ENCODE data around the gene COL7A1. TPM values are rescaled to one million over a fixed set of nuclear protein-coding genes. Genes with fewer than 3 reads are reported as not detected.

COL7A1 gene
- total and polyA plus RNA-seq, 2 of the 13 experiments (the other 11 are each of a cell fraction or from before 2014, with no cell fraction given): 2.7 to 11.7 TPM

- no peak; the same call in 1 of the 2 replicates for TF ChIP-seq ZNF383 (CRISPR knock-in tag; IDR thresholded peaks at IDR 0.05; ENCODE audit: borderline replicate concordance)
- TF ChIP-seq REL (CRISPR knock-in tag; conservative IDR thresholded peaks at IDR 0.05): peak; percentile 73; the same call in 1 of the 2 replicates
- TF ChIP-seq, protein P1, sequence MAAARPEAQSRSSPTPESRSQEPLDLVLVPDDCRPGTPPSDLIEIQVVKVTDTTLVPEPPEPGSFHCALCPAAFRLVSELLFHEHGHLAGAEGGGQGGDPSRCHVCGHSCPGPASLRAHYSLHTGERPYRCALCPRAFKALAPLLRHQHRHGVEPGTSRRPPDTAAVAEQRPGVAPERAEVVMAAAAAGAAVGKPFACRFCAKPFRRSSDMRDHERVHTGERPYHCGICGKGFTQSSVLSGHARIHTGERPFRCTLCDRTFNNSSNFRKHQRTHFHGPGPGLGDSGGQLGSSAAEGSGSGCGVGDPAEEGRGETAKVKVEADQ (CRISPR knock-in tag; IDR thresholded peaks at IDR 0.05; ENCODE audit: borderline replicate concordance): peak; percentile 73; the same call in 1 of the 2 replicates
- peak; percentile 58; the same call in 1 of the 2 replicates for TF ChIP-seq ZNF598 (CRISPR knock-in tag; IDR thresholded peaks at IDR 0.05; ENCODE audit: borderline replicate concordance)
- no peak for TF ChIP-seq ZNF296 (CRISPR knock-in tag; conservative IDR thresholded peaks at IDR 0.05)
- peak; percentile 15; the same call in 1 of the 2 replicates for TF ChIP-seq ZFP37 (CRISPR knock-in tag; IDR thresholded peaks at IDR 0.05; ENCODE audit: borderline replicate concordance)
- TF ChIP-seq, protein P2, sequence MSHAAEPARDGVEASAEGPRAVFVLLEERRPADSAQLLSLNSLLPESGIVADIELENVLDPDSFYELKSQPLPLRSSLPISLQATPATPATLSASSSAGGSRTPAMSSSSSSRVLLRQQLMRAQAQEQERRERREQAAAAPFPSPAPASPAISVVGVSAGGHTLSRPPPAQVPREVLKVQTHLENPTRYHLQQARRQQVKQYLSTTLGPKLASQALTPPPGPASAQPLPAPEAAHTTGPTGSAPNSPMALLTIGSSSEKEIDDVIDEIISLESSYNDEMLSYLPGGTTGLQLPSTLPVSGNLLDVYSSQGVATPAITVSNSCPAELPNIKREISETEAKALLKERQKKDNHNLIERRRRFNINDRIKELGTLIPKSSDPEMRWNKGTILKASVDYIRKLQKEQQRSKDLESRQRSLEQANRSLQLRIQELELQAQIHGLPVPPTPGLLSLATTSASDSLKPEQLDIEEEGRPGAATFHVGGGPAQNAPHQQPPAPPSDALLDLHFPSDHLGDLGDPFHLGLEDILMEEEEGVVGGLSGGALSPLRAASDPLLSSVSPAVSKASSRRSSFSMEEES (CRISPR knock-in tag; IDR thresholded peaks at IDR 0.05): peak; percentile 50; the same call in 1 of the 2 replicates
- no peak; the same call in 1 of the 2 replicates for TF ChIP-seq ZNF20 (CRISPR knock-in tag; IDR thresholded peaks at IDR 0.05)
- TF ChIP-seq MIXL1 (CRISPR knock-in tag; IDR thresholded peaks at IDR 0.05): no peak
- TF ChIP-seq HIVEP1 (CRISPR knock-in tag; IDR thresholded peaks at IDR 0.05): no peak; the same call in none of the 2 replicates
- TF ChIP-seq ZNF792 (CRISPR knock-in tag; IDR thresholded peaks at IDR 0.05): peak; percentile 59; the same call in 1 of the 2 replicates
- peak; percentile 70; the same call in 1 of the 2 replicates for TF ChIP-seq ZNF616 (CRISPR knock-in tag; IDR thresholded peaks at IDR 0.05; ENCODE audit: low read depth)
- no peak for TF ChIP-seq ZNF362 (CRISPR knock-in tag; IDR thresholded peaks at IDR 0.05; ENCODE audit: borderline replicate concordance)
- TF ChIP-seq, protein P3, sequence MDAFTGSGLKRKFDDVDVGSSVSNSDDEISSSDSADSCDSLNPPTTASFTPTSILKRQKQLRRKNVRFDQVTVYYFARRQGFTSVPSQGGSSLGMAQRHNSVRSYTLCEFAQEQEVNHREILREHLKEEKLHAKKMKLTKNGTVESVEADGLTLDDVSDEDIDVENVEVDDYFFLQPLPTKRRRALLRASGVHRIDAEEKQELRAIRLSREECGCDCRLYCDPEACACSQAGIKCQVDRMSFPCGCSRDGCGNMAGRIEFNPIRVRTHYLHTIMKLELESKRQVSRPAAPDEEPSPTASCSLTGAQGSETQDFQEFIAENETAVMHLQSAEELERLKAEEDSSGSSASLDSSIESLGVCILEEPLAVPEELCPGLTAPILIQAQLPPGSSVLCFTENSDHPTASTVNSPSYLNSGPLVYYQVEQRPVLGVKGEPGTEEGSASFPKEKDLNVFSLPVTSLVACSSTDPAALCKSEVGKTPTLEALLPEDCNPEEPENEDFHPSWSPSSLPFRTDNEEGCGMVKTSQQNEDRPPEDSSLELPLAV (CRISPR knock-in tag; conservative IDR thresholded peaks at IDR 0.05; ENCODE audit: low read depth): no peak; the same call in 1 of the 2 replicates
- TF ChIP-seq NFIC (IDR thresholded peaks at IDR 0.05; ENCODE audit: low read length): no peak
- TF ChIP-seq HNF4G (IDR thresholded peaks at IDR 0.05; ENCODE audit: borderline replicate concordance, low read depth, low read length): no peak
- TF ChIP-seq HNF4G (CRISPR knock-in tag; IDR thresholded peaks at IDR 0.05; ENCODE audit: borderline replicate concordance, low read depth): peak; percentile 18; the same call in 1 of the 2 replicates
- TF ChIP-seq, protein P4, sequence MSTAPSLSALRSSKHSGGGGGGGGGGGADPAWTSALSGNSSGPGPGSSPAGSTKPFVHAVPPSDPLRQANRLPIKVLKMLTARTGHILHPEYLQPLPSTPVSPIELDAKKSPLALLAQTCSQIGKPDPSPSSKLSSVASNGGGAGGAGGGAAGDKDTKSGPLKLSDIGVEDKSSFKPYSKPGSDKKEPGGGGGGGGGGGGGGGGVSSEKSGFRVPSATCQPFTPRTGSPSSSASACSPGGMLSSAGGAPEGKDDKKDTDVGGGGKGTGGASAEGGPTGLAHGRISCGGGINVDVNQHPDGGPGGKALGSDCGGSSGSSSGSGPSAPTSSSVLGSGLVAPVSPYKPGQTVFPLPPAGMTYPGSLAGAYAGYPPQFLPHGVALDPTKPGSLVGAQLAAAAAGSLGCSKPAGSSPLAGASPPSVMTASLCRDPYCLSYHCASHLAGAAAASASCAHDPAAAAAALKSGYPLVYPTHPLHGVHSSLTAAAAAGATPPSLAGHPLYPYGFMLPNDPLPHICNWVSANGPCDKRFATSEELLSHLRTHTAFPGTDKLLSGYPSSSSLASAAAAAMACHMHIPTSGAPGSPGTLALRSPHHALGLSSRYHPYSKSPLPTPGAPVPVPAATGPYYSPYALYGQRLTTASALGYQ (CRISPR knock-in tag; IDR thresholded peaks at IDR 0.05): 0 out of 2 replicates have a peak, but pooled peaks have one; percentile 45
- peak; percentile 75; the same call in 1 of the 2 replicates for TF ChIP-seq ZNF556 (CRISPR knock-in tag; IDR thresholded peaks at IDR 0.05; ENCODE audit: borderline replicate concordance)
- TF ChIP-seq KLF12 (CRISPR knock-in tag; IDR thresholded peaks at IDR 0.05; ENCODE audit: borderline replicate concordance): no peak
Observed at GRCh38 chr3:48635222-48636021, 40.3 kb upstream of the COL7A1 start, which contains the start of gene SLC26A6 (continued).

Measured in HepG2 (cell line).